ENCODE data around the gene LPP.

DNA sequence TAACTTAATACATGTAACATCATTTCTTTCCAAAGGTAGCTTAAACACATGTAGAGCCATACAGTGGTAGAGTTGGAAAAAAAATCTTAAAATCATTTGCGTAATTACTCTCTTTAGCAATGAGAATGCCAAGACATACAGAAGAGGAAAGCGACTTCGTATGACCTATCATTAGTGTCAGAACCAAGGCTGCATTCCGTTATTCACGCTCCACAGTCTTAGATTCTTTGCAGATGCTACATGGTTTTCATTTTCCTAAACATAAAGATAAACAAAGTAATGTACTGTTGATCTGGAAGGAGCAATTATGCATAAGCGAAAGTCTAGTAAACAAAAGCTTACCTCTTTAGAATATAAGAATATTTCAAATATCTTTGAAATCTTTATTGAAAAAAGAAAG is 607.5 kb downstream of the LPP start:
- TF ChIP-seq HDAC2 (IDR thresholded peaks at IDR 0.05) (no peak), POLR2A (IDR thresholded peaks at IDR 0.05; ENCODE audit: low read length) (no peak), MAFK (IDR thresholded peaks at IDR 0.05; ENCODE audit: partially characterized antibody) (no peak), CHD2 (IDR thresholded peaks at IDR 0.05; ENCODE audit: low read length, partially characterized antibody) (no peak), TP53 (CRISPR knock-in tag; IDR thresholded peaks at IDR 0.05) (no peak), ZC3H11A (IDR thresholded peaks at IDR 0.05) (no peak), GATA3 (IDR thresholded peaks at IDR 0.05; ENCODE audit: borderline replicate concordance) (no peak)
- TF ChIP-seq, protein P1, sequence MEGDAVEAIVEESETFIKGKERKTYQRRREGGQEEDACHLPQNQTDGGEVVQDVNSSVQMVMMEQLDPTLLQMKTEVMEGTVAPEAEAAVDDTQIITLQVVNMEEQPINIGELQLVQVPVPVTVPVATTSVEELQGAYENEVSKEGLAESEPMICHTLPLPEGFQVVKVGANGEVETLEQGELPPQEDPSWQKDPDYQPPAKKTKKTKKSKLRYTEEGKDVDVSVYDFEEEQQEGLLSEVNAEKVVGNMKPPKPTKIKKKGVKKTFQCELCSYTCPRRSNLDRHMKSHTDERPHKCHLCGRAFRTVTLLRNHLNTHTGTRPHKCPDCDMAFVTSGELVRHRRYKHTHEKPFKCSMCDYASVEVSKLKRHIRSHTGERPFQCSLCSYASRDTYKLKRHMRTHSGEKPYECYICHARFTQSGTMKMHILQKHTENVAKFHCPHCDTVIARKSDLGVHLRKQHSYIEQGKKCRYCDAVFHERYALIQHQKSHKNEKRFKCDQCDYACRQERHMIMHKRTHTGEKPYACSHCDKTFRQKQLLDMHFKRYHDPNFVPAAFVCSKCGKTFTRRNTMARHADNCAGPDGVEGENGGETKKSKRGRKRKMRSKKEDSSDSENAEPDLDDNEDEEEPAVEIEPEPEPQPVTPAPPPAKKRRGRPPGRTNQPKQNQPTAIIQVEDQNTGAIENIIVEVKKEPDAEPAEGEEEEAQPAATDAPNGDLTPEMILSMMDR (IDR thresholded peaks at IDR 0.05), result no peak
- TF ChIP-seq, protein P2, sequence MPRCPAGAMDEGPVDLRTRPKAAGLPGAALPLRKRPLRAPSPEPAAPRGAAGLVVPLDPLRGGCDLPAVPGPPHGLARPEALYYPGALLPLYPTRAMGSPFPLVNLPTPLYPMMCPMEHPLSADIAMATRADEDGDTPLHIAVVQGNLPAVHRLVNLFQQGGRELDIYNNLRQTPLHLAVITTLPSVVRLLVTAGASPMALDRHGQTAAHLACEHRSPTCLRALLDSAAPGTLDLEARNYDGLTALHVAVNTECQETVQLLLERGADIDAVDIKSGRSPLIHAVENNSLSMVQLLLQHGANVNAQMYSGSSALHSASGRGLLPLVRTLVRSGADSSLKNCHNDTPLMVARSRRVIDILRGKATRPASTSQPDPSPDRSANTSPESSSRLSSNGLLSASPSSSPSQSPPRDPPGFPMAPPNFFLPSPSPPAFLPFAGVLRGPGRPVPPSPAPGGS (IDR thresholded peaks at IDR 0.05), result no peak
- TF ChIP-seq, protein P3, sequence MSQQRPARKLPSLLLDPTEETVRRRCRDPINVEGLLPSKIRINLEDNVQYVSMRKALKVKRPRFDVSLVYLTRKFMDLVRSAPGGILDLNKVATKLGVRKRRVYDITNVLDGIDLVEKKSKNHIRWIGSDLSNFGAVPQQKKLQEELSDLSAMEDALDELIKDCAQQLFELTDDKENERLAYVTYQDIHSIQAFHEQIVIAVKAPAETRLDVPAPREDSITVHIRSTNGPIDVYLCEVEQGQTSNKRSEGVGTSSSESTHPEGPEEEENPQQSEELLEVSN (IDR thresholded peaks at IDR 0.05; ENCODE audit: borderline replicate concordance, low read depth), result no peak
- TF ChIP-seq, protein P4, sequence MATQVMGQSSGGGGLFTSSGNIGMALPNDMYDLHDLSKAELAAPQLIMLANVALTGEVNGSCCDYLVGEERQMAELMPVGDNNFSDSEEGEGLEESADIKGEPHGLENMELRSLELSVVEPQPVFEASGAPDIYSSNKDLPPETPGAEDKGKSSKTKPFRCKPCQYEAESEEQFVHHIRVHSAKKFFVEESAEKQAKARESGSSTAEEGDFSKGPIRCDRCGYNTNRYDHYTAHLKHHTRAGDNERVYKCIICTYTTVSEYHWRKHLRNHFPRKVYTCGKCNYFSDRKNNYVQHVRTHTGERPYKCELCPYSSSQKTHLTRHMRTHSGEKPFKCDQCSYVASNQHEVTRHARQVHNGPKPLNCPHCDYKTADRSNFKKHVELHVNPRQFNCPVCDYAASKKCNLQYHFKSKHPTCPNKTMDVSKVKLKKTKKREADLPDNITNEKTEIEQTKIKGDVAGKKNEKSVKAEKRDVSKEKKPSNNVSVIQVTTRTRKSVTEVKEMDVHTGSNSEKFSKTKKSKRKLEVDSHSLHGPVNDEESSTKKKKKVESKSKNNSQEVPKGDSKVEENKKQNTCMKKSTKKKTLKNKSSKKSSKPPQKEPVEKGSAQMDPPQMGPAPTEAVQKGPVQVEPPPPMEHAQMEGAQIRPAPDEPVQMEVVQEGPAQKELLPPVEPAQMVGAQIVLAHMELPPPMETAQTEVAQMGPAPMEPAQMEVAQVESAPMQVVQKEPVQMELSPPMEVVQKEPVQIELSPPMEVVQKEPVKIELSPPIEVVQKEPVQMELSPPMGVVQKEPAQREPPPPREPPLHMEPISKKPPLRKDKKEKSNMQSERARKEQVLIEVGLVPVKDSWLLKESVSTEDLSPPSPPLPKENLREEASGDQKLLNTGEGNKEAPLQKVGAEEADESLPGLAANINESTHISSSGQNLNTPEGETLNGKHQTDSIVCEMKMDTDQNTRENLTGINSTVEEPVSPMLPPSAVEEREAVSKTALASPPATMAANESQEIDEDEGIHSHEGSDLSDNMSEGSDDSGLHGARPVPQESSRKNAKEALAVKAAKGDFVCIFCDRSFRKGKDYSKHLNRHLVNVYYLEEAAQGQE (IDR thresholded peaks at IDR 0.05), result no peak
